ENCODE results near the gene C1QTNF5. TPM values are rescaled to one million over a fixed set of nuclear protein-coding genes. Genes with fewer than 3 reads are reported as not detected.

The C1QTNF5 gene
- total RNA-seq, 4 donors from 2014 or later: 4.0 to 16.0 (median 6.0) TPM

- Histone ChIP-seq H3K36me3 (peaks cover 0 to 4% of the 10 kb centered on the region in 2 donors), H3K9me3 (no peaks in the 10 kb centered on the region), H3K4me3 (no peak overlapping the region), H3K27ac (no peak overlapping the region), H3K27me3 (no peaks in the 10 kb centered on the region), H3K4me1 (peaks cover 5 to 7% of the 10 kb centered on the region in 2 donors)
- intact Hi-C loops (cut with DNase I; ENCODE audit: low total_unique reads) (no loop called here), in situ Hi-C loops (cut with MboI; ENCODE audit: low sequenced_read_pairs in 4 of 4) (loop anchor here in 1 of 4 donors (10.0 kb wide), 1 partner anchor 124 kb away; no protein-coding TSS in a partner anchor)
- ATAC-seq (no peak), DNase-seq (no peak)
- TF ChIP-seq CTCF (IDR thresholded peaks at IDR 0.05 in 4 of 5, conservative IDR thresholded peaks at IDR 0.05 in 1 of 5) (no peak), POLR2A (IDR thresholded peaks at IDR 0.05) (no peak)
Measured at GRCh38 chr11:119350302-119350701, 9.6 kb upstream of the C1QTNF5 start.

GRCh38 chr11:119347940-119348605 lies 7.4 kb upstream of the C1QTNF5 start:
- peak; percentile 30 to 47 for ATAC-seq
- intact Hi-C loops (cut with DNase I; ENCODE audit: low total_unique reads): no loop called here
- H3K9me3 ChIP-seq: no peaks in the 10 kb centered on the region
- peaks cover under 1 to 6% of the 10 kb centered on the region in 2 donors for H3K4me1 ChIP-seq
- H3K4me3 ChIP-seq: no peak overlapping the region
- no peaks in the 10 kb centered on the region for H3K36me3 ChIP-seq
- in situ Hi-C loops (cut with MboI; ENCODE audit: low sequenced_read_pairs in 4 of 4): no loop called here
- H3K27me3 ChIP-seq: no peaks in the 10 kb centered on the region
- peak overlapping the region in 2 of 4 donors; percentile 18 to 43 for H3K27ac ChIP-seq
- peak in 1 of 2 donors; percentile 18 for DNase-seq
- TF ChIP-seq POLR2A (IDR thresholded peaks at IDR 0.05): no peak
- TF ChIP-seq CTCF (IDR thresholded peaks at IDR 0.05 in 4 of 5, conservative IDR thresholded peaks at IDR 0.05 in 1 of 5): no peak

GRCh38 chr11:119347242-119347641 lies 6.6 kb upstream of the C1QTNF5 start:
- Histone ChIP-seq H3K4me3 (no peak overlapping the region), H3K4me1 (peaks cover 0 to 6% of the 10 kb centered on the region in 2 donors), H3K36me3 (no peaks in the 10 kb centered on the region), H3K27me3 (no peaks in the 10 kb centered on the region), H3K9me3 (no peaks in the 10 kb centered on the region), H3K27ac (peak overlapping the region in 2 of 4 donors; percentile 18 to 43)
- TF ChIP-seq CTCF (IDR thresholded peaks at IDR 0.05 in 4 of 5, conservative IDR thresholded peaks at IDR 0.05 in 1 of 5) (no peak), POLR2A (IDR thresholded peaks at IDR 0.05) (no peak)
- ATAC-seq (peak; percentile 29 to 32), DNase-seq (peak in 1 of 2 donors; percentile 14)
- intact Hi-C loops (cut with DNase I; ENCODE audit: low total_unique reads): no loop called here
- in situ Hi-C loops (cut with MboI; ENCODE audit: low sequenced_read_pairs in 4 of 4): no loop called here

GRCh38 chr11:119346605-119347004 lies 5.9 kb upstream of the C1QTNF5 start, which contains the start of gene MFRP:
MFRP (minus strand) TSS chr11:119346705; CDS start chr11:119346513, 192 bp downstream.
- no peaks in the 10 kb centered on the region for H3K9me3 ChIP-seq
- H3K4me1 ChIP-seq: peaks cover 2 to 6% of the 10 kb centered on the region in 2 donors
- H3K4me3 ChIP-seq: no peak within 1 kb of the TSS
- intact Hi-C loops (cut with DNase I; ENCODE audit: low total_unique reads): no loop called here
- ATAC-seq (no peak), DNase-seq (no peak)
- H3K27me3 ChIP-seq: no peaks in the 10 kb centered on the region
- TF ChIP-seq CTCF (IDR thresholded peaks at IDR 0.05 in 4 of 5, conservative IDR thresholded peaks at IDR 0.05 in 1 of 5) (no peak), POLR2A (IDR thresholded peaks at IDR 0.05) (no peak)
- H3K27ac ChIP-seq: peak within 1 kb of the TSS in 2 of 4 donors; percentile 18 to 43
- no peaks in the 10 kb centered on the region for H3K36me3 ChIP-seq
- in situ Hi-C loops (cut with MboI; ENCODE audit: low sequenced_read_pairs in 4 of 4): no loop called here

Data from gastrocnemius medialis (tissue), 4 donors.